Gastrocnemius medialis (tissue), 4 donors: ENCODE measurements around the gene ARHGAP9. TPM values are rescaled to one million over a fixed set of nuclear protein-coding genes. Genes with fewer than 3 reads are reported as not detected.

Experiments
- ATAC-seq, 2 donors: fragments of 150-250 bp; one replicate each; pipeline ENCODE4 v1.9.1; 2016
- DNase-seq, 2 donors: peaks; one replicate each; pipeline ENCODE4 v3.0.0-alpha.2; 2019
- H3K27ac ChIP-seq, 4 donors: fragments of 200-600 bp; sonication (generic); 1 replicate in 1 of 4; 2 replicates in 3 of 4; pipeline ENCODE4 v1.5.1; 2016 to 2018; ENCODE audit warnings: mild to moderate bottlenecking in 2 of 4, moderate library complexity in 1 of 4
- H3K27me3 ChIP-seq, 3 donors: fragments of 200-600 bp; sonication (generic) in 2 of 3; 1 replicate in 1 of 3; 2 replicates in 2 of 3; pipeline versions ENCODE4 v1.5.1 to v1.6.0; 2016 to 2019; ENCODE audit warnings: mild to moderate bottlenecking in 1 of 3, moderate library complexity in 1 of 3
- H3K36me3 ChIP-seq, 2 donors: fragments of 200-600 bp; sonication (generic) in 1 of 2; one replicate each; pipeline ENCODE4 v1.5.1; 2017 to 2018
- H3K4me1 ChIP-seq, 2 donors: fragments of 200-600 bp; sonication (generic) in 1 of 2; one replicate each; pipeline ENCODE4 v1.5.1; 2016 to 2017; ENCODE audit warnings: mild to moderate bottlenecking in 2 of 2
- H3K4me3 ChIP-seq, 4 donors: fragments of 200-600 bp; sonication (generic) in 3 of 4; 1 replicate in 1 of 4; 2 replicates in 3 of 4; pipeline ENCODE4 v1.5.1; 2016 to 2019; ENCODE audit warnings: mild to moderate bottlenecking in 2 of 4
- H3K9me3 ChIP-seq, 3 donors: fragments of 200-600 bp; sonication (generic) in 2 of 3; 1 replicate in 1 of 3; 2 replicates in 2 of 3; pipeline ENCODE4 v1.5.1; 2016 to 2019
- POLR2A ChIP-seq, 2 donors: fragments of 450-650 bp; IDR thresholded peaks; one replicate each; pipeline ENCODE4 v1.6.1; 2017; ENCODE audit warnings: antibody characterized with exemption in 2 of 2, mild to moderate bottlenecking in 2 of 2, moderate library complexity in 2 of 2
- in situ Hi-C, 4 donors: fragments of 200-750 bp; cut with MboI; loops; one replicate each; pipeline versions ENCODE4 v1.15.0 to v1.8.0; 2017; ENCODE audit warnings: low sequenced_read_pairs in 4 of 4
- intact Hi-C: fragments of 100-400 bp; cut with DNase I; formaldehyde crosslinking; loops from one replicate; pipeline ENCODE4 v1.15.1; 2023; ENCODE audit warnings: low total_unique reads
- total RNA-seq, 4 donors: library from RNA; depleted of rRNA; stranded (reverse); fragments of >200 nt; gene quantifications; one replicate each; pipeline versions ENCODE4 v1.1.0 to v1.2.3, GENCODE V29; 2016
- TF ChIP-seq, protein P1 (sequence below), 5 experiments: fragments of 450-650 bp in 3 of 5; fragments of 200-600 bp in 2 of 5; sonication (generic) in 2 of 5; IDR thresholded peaks in 4 of 5; conservative IDR thresholded peaks in 1 of 5; 1 replicate in 4 of 5; 2 replicates in 1 of 5; pipeline ENCODE4 v1.5.1; 2016 to 2019; ENCODE audit warnings: antibody characterized with exemption in 5 of 5, mild to moderate bottlenecking in 3 of 5, moderate library complexity in 3 of 5

Gene ARHGAP9
- total RNA-seq, 4 donors from 2014 or later = 2.7 to 5.1 (median 4.7) TPM

- in situ Hi-C loops = loop anchor here in 1 of 4 donors (25.0 kb wide), 1 partner anchor 884 kb away; the partner anchor contains the start of genes ATP5F1B and BAZ2A
- peak in 1 of 2 donors; percentile 4 for ATAC-seq
- Histone ChIP-seq H3K9me3 (no peaks in the 10 kb centered on the region), H3K27me3 (no peaks in the 10 kb centered on the region), H3K4me3 (peak overlapping the region; percentile 52 to 80 (median 56)), H3K27ac (peak overlapping the region; percentile 93 to 99 (median 96)), H3K4me1 (peaks cover 60 to 61% of the 10 kb centered on the region in 2 donors), H3K36me3 (peaks cover 3 to 33% of the 10 kb centered on the region in 2 donors)
- TF ChIP-seq POLR2A (IDR thresholded peaks at IDR 0.05) = no peak
- TF ChIP-seq, protein P1, sequence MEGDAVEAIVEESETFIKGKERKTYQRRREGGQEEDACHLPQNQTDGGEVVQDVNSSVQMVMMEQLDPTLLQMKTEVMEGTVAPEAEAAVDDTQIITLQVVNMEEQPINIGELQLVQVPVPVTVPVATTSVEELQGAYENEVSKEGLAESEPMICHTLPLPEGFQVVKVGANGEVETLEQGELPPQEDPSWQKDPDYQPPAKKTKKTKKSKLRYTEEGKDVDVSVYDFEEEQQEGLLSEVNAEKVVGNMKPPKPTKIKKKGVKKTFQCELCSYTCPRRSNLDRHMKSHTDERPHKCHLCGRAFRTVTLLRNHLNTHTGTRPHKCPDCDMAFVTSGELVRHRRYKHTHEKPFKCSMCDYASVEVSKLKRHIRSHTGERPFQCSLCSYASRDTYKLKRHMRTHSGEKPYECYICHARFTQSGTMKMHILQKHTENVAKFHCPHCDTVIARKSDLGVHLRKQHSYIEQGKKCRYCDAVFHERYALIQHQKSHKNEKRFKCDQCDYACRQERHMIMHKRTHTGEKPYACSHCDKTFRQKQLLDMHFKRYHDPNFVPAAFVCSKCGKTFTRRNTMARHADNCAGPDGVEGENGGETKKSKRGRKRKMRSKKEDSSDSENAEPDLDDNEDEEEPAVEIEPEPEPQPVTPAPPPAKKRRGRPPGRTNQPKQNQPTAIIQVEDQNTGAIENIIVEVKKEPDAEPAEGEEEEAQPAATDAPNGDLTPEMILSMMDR (IDR thresholded peaks at IDR 0.05 in 4 of 5, conservative IDR thresholded peaks at IDR 0.05 in 1 of 5) = no peak
- intact Hi-C loops = loop anchor here (1.0 to 10.0 kb wide), 10 partner anchors 25 to 887 kb away; partner anchors contain the start of genes ATP23, BAZ2A, CDK4 and CTDSP2
- DNase-seq = peak in 1 of 2 donors; percentile 73
Observed at GRCh38 chr12:57521525-57522010, 41.9 kb upstream of the ARHGAP9 start.

DNA sequence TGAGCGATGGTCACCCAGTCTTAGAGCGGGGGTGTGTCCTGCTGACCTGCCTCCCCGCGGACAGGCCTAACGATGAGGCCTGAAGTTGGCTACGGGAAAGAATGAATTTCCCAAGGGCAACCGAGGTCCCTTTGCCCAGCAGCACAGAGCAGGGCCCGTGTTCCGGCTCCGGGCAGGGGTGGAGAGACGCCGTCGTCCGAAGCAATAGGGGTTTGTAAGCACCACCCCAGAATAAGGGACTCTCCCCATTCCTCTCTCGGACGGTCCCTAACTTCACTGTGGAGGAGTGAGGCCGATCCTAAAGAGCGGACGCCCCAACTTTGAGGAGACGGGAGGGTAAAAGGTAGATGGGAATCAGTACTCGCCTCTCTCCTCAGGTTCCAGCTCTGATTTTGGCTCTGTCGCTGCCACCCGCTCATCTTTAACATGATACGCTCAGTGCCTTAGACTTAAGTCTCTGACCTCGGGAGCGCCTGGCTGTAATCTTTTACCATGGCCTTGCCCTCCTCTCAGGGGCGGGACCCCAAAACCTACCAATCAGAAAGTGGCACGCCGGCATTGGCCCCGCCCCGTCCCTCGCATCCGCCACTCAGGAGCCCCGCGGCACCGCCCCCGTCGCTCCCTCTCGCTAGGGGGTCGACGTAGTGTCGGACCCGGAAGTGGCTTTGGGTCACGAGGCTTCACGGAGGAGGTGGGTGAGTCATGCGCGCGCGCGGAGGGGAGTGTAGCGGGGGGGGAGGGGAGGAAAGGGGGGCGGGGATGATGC lies 40.6 kb upstream of the ARHGAP9 start, which contains the start of gene DDIT3:
TSS of gene DDIT3 (minus strand) at position 462 of the 766 bp plus-strand sequence. CDS start 3,108 bp downstream, outside the sequence.
- H3K9me3 ChIP-seq = no peaks in the 10 kb centered on the region
- DNase-seq (peak; percentile 99 to 100), ATAC-seq (peak; percentile 59 to 70)
- H3K4me3 ChIP-seq = peak within 1 kb of the TSS; percentile 79 to 87 (median 82)
- TF ChIP-seq, protein P1 (IDR thresholded peaks at IDR 0.05 in 4 of 5, conservative IDR thresholded peaks at IDR 0.05 in 1 of 5) = no peak
- TF ChIP-seq POLR2A (IDR thresholded peaks at IDR 0.05) = peak; percentile 99
- no peaks in the 10 kb centered on the region for H3K27me3 ChIP-seq
- H3K36me3 ChIP-seq = peaks cover 6 to 33% of the 10 kb centered on the region in 2 donors
- intact Hi-C loops (loop anchor here (1.0 to 10.0 kb wide), 9 partner anchors 32 to 885 kb away; partner anchors contain the start of genes ATP23, BAZ2A, CDK4 and CTDSP2), in situ Hi-C loops (loop anchor here in 1 of 4 donors (25.0 kb wide), 1 partner anchor 883 kb away; the partner anchor contains the start of genes ATP5F1B and BAZ2A)
- H3K27ac ChIP-seq = peak within 1 kb of the TSS; percentile 93 to 99 (median 96)
- H3K4me1 ChIP-seq = peaks cover 56 to 61% of the 10 kb centered on the region in 2 donors

DNA sequence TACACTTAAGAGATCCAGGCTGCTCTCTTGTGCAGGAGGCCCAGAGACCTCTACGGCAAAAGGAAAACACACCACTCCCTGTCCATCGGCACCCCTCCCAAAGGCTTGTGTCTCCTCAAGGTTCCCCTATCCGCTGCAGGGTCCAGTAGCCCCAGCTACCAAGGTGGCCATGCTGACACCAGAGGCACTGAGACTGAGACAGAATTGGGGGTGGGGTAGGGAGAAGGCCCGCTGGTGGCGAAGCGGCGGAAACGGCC lies 40.1 kb upstream of the ARHGAP9 start:
- intact Hi-C loops = loop anchor here (1.0 to 10.0 kb wide), 10 partner anchors 31 to 885 kb away; partner anchors contain the start of genes ATP23, BAZ2A, CDK4 and CTDSP2
- Histone ChIP-seq H3K9me3 (no peaks in the 10 kb centered on the region), H3K36me3 (peaks cover 6 to 33% of the 10 kb centered on the region in 2 donors), H3K27ac (peak overlapping the region; percentile 93 to 98 (median 96)), H3K4me3 (peak overlapping the region; percentile 79 to 87 (median 82)), H3K4me1 (peaks cover 53 to 58% of the 10 kb centered on the region in 2 donors), H3K27me3 (no peaks in the 10 kb centered on the region)
- ATAC-seq = no peak
- peak in 1 of 2 donors; percentile 69 for DNase-seq
- in situ Hi-C loops = loop anchor here in 1 of 4 donors (25.0 kb wide), 1 partner anchor 882 kb away; the partner anchor contains the start of genes ATP5F1B and BAZ2A
- no peak for TF ChIP-seq POLR2A (IDR thresholded peaks at IDR 0.05)
- TF ChIP-seq, protein P1 (IDR thresholded peaks at IDR 0.05 in 4 of 5, conservative IDR thresholded peaks at IDR 0.05 in 1 of 5) = no peak

- ATAC-seq (no peak), DNase-seq (peak in 1 of 2 donors; percentile 58)
- Histone ChIP-seq H3K36me3 (peaks cover 6 to 35% of the 10 kb centered on the region in 2 donors), H3K27ac (peak overlapping the region; percentile 93 to 98 (median 96)), H3K4me3 (peak overlapping the region; percentile 79 to 87 (median 82)), H3K4me1 (peaks cover 48 to 53% of the 10 kb centered on the region in 2 donors), H3K27me3 (no peaks in the 10 kb centered on the region), H3K9me3 (no peaks in the 10 kb centered on the region)
- in situ Hi-C loops (loop anchor here in 1 of 4 donors (25.0 kb wide), 1 partner anchor 882 kb away; the partner anchor contains the start of genes ATP5F1B and BAZ2A), intact Hi-C loops (loop anchor here (1.0 kb wide), 1 partner anchor 89 kb away; no protein-coding TSS in a partner anchor)
- TF ChIP-seq POLR2A (IDR thresholded peaks at IDR 0.05) = no peak
- TF ChIP-seq, protein P1 (IDR thresholded peaks at IDR 0.05 in 4 of 5, conservative IDR thresholded peaks at IDR 0.05 in 1 of 5) = no peak
Observed at GRCh38 chr12:57518920-57519795, 39.5 kb upstream of the ARHGAP9 start.
